Activated naive CD8-positive, alpha-beta T cell (primary cell): Measurements from ENCODE around the gene ITGAD.

Experiments used
- H3K27ac Mint-ChIP-seq: one replicate; pipeline ENCODE4 v1.8.0; 2021; ENCODE audit warnings: mixed read lengths
- H3K27me3 Mint-ChIP-seq: one replicate; pipeline ENCODE4 v1.8.0; 2021; ENCODE audit warnings: mixed read lengths
- H3K36me3 Mint-ChIP-seq: one replicate; pipeline ENCODE4 v1.8.0; 2021; ENCODE audit warnings: mixed read lengths
- H3K4me1 Mint-ChIP-seq: one replicate; pipeline ENCODE4 v1.8.0; 2021; ENCODE audit warnings: low read depth, mixed read lengths
- H3K4me3 Mint-ChIP-seq: one replicate; pipeline ENCODE4 v1.8.0; 2021; ENCODE audit warnings: mild to moderate bottlenecking, mixed read lengths
- H3K9me3 Mint-ChIP-seq: one replicate; pipeline ENCODE4 v1.8.0; 2021; ENCODE audit warnings: low read depth, mixed read lengths

ITGAD gene

GRCh38 chr16:31382485-31383161 lies 10.5 kb upstream of the ITGAD start:
- Mint-ChIP-seq H3K27ac (no peak overlapping the region), H3K27me3 (no peaks in the 10 kb centered on the region), H3K36me3 (no peaks in the 10 kb centered on the region), H3K9me3 (no peaks in the 10 kb centered on the region), H3K4me1 (peaks cover 20% of the 10 kb centered on the region), H3K4me3 (no peak overlapping the region)

GRCh38 chr16:31385680-31386079 lies 7.5 kb upstream of the ITGAD start:
- peaks cover 2% of the 10 kb centered on the region for H3K27me3 Mint-ChIP-seq
- H3K27ac Mint-ChIP-seq = no peak overlapping the region
- no peak overlapping the region for H3K4me3 Mint-ChIP-seq
- H3K4me1 Mint-ChIP-seq = peaks cover 20% of the 10 kb centered on the region
- H3K9me3 Mint-ChIP-seq = no peaks in the 10 kb centered on the region
- H3K36me3 Mint-ChIP-seq = no peaks in the 10 kb centered on the region

- no peaks in the 10 kb centered on the region for H3K36me3 Mint-ChIP-seq
- H3K4me3 Mint-ChIP-seq = no peak overlapping the region
- H3K27me3 Mint-ChIP-seq = peaks cover 2% of the 10 kb centered on the region
- H3K4me1 Mint-ChIP-seq = peaks cover 20% of the 10 kb centered on the region
- no peak overlapping the region for H3K27ac Mint-ChIP-seq
- H3K9me3 Mint-ChIP-seq = no peaks in the 10 kb centered on the region
These were observed 6.8 kb upstream of the ITGAD start for GRCh38 chr16:31386157-31386984.

- Mint-ChIP-seq H3K27me3 (peaks cover 2% of the 10 kb centered on the region), H3K36me3 (no peaks in the 10 kb centered on the region), H3K4me1 (peaks cover 18% of the 10 kb centered on the region), H3K27ac (no peak overlapping the region), H3K9me3 (no peaks in the 10 kb centered on the region), H3K4me3 (no peak overlapping the region)
These were observed 4.6 kb upstream of the ITGAD start for GRCh38 chr16:31388535-31388934.

GRCh38 chr16:31390504-31391041 lies 2.6 kb upstream of the ITGAD start:
- H3K36me3 Mint-ChIP-seq = no peaks in the 10 kb centered on the region
- H3K9me3 Mint-ChIP-seq = no peaks in the 10 kb centered on the region
- no peak overlapping the region for H3K4me3 Mint-ChIP-seq
- peaks cover 13% of the 10 kb centered on the region for H3K4me1 Mint-ChIP-seq
- H3K27ac Mint-ChIP-seq = no peak overlapping the region
- peaks cover 2% of the 10 kb centered on the region for H3K27me3 Mint-ChIP-seq

GRCh38 chr16:31395647-31396046 lies 2.5 kb downstream of the ITGAD start:
- H3K4me1 Mint-ChIP-seq = peaks cover 8% of the 10 kb centered on the region
- no peaks in the 10 kb centered on the region for H3K9me3 Mint-ChIP-seq
- no peak overlapping the region for H3K27ac Mint-ChIP-seq
- H3K27me3 Mint-ChIP-seq = no peaks in the 10 kb centered on the region
- H3K4me3 Mint-ChIP-seq = no peak overlapping the region
- peaks cover 6% of the 10 kb centered on the region for H3K36me3 Mint-ChIP-seq

GRCh38 chr16:31397096-31397660 lies 4.0 kb downstream of the ITGAD start:
- H3K4me1 Mint-ChIP-seq = peaks cover 8% of the 10 kb centered on the region
- no peak overlapping the region for H3K27ac Mint-ChIP-seq
- H3K9me3 Mint-ChIP-seq = no peaks in the 10 kb centered on the region
- no peaks in the 10 kb centered on the region for H3K27me3 Mint-ChIP-seq
- no peak overlapping the region for H3K4me3 Mint-ChIP-seq
- peaks cover 6% of the 10 kb centered on the region for H3K36me3 Mint-ChIP-seq

GRCh38 chr16:31397701-31398100 lies 4.6 kb downstream of the ITGAD start:
- H3K36me3 Mint-ChIP-seq = peaks cover 6% of the 10 kb centered on the region
- no peak overlapping the region for H3K27ac Mint-ChIP-seq
- H3K27me3 Mint-ChIP-seq = no peaks in the 10 kb centered on the region
- H3K9me3 Mint-ChIP-seq = no peaks in the 10 kb centered on the region
- peaks cover 11% of the 10 kb centered on the region for H3K4me1 Mint-ChIP-seq
- no peak overlapping the region for H3K4me3 Mint-ChIP-seq

- Mint-ChIP-seq H3K36me3 (peaks cover 6% of the 10 kb centered on the region), H3K4me1 (peaks cover 10% of the 10 kb centered on the region), H3K27me3 (no peaks in the 10 kb centered on the region), H3K4me3 (no peak overlapping the region), H3K9me3 (no peaks in the 10 kb centered on the region), H3K27ac (no peak overlapping the region)
These were observed 7.1 kb downstream of the ITGAD start for GRCh38 chr16:31400191-31400590.

GRCh38 chr16:31401436-31401835 lies 8.3 kb downstream of the ITGAD start:
- peaks cover 6% of the 10 kb centered on the region for H3K36me3 Mint-ChIP-seq
- no peak overlapping the region for H3K4me3 Mint-ChIP-seq
- H3K27ac Mint-ChIP-seq = no peak overlapping the region
- peaks cover 10% of the 10 kb centered on the region for H3K4me1 Mint-ChIP-seq
- no peaks in the 10 kb centered on the region for H3K27me3 Mint-ChIP-seq
- H3K9me3 Mint-ChIP-seq = no peaks in the 10 kb centered on the region

- H3K27ac Mint-ChIP-seq = no peak overlapping the region
- peaks cover 10% of the 10 kb centered on the region for H3K4me1 Mint-ChIP-seq
- peaks cover 6% of the 10 kb centered on the region for H3K36me3 Mint-ChIP-seq
- H3K9me3 Mint-ChIP-seq = no peaks in the 10 kb centered on the region
- H3K4me3 Mint-ChIP-seq = no peak overlapping the region
- H3K27me3 Mint-ChIP-seq = no peaks in the 10 kb centered on the region
These were observed 9.6 kb downstream of the ITGAD start for GRCh38 chr16:31402687-31403086.

GRCh38 chr16:31403590-31404352 lies 10.6 kb downstream of the ITGAD start:
- Mint-ChIP-seq H3K4me3 (no peak overlapping the region), H3K4me1 (peaks cover 10% of the 10 kb centered on the region), H3K9me3 (no peaks in the 10 kb centered on the region), H3K27me3 (no peaks in the 10 kb centered on the region), H3K36me3 (peaks cover 6% of the 10 kb centered on the region), H3K27ac (no peak overlapping the region)

- Mint-ChIP-seq H3K27ac (no peak overlapping the region), H3K36me3 (peaks cover 3% of the 10 kb centered on the region), H3K27me3 (no peaks in the 10 kb centered on the region), H3K4me1 (peaks cover 8% of the 10 kb centered on the region), H3K4me3 (no peak overlapping the region), H3K9me3 (no peaks in the 10 kb centered on the region)
These were observed 11.4 kb downstream of the ITGAD start for GRCh38 chr16:31404353-31405064.

- Mint-ChIP-seq H3K9me3 (no peaks in the 10 kb centered on the region), H3K4me3 (no peak overlapping the region), H3K4me1 (peaks cover 4% of the 10 kb centered on the region), H3K27ac (no peak overlapping the region), H3K36me3 (no peaks in the 10 kb centered on the region), H3K27me3 (no peaks in the 10 kb centered on the region)
These were observed 14.3 kb downstream of the ITGAD start for GRCh38 chr16:31407406-31407805.
